CD14-positive monocyte (primary cell): Measurements from ENCODE around the gene TTC39A. TPM values are rescaled to one million over a fixed set of nuclear protein-coding genes. Genes with fewer than 3 reads are reported as not detected.

Source experiments
- DNase-seq, 3 donors: peaks; one replicate each; pipeline ENCODE4 v3.0.0-alpha.2; 2011 to 2022
- H2AFZ ChIP-seq: 2 replicates; pipeline ENCODE4 v1.6.0; 2012; ENCODE audit warnings: mild to moderate bottlenecking, low read depth, low read length, inconsistent platforms; ENCODE audit not compliant: insufficient read depth, poor library complexity, severe bottlenecking
- H3K27ac ChIP-seq, 2 donors: 1 replicate in 1 of 2; 2 replicates in 1 of 2; pipeline ENCODE4 v1.5.1; 2012 to 2013; ENCODE audit warnings: low read length in 2 of 2, control low read depth in 1 of 2, inconsistent platforms in 1 of 2, low read depth in 1 of 2, mild to moderate bottlenecking in 1 of 2
- H3K27me3 ChIP-seq, 2 donors: one replicate each; pipeline versions ENCODE4 v1.6.0 to v1.6.1; 2011 to 2013; ENCODE audit warnings: low read length in 2 of 2; ENCODE audit not compliant: control insufficient read depth in 2 of 2, insufficient read depth in 2 of 2
- H3K36me3 ChIP-seq, 2 donors: replicated peaks in 1 of 2; 1 replicate in 1 of 2; 2 replicates in 1 of 2; pipeline versions ENCODE4 v1.5.1 to v1.6.1; 2012 to 2013; ENCODE audit warnings: low read length in 2 of 2, control low read depth in 1 of 2, inconsistent platforms in 1 of 2, mild to moderate bottlenecking in 1 of 2; ENCODE audit not compliant: insufficient read depth in 2 of 2, control insufficient read depth in 1 of 2
- H3K4me1 ChIP-seq, 2 donors: 1 replicate in 1 of 2; 2 replicates in 1 of 2; pipeline versions ENCODE4 v1.5.1 to v1.6.1; 2012 to 2013; ENCODE audit warnings: low read length in 2 of 2, control low read depth in 1 of 2, inconsistent platforms in 1 of 2, mild to moderate bottlenecking in 1 of 2, moderate library complexity in 1 of 2; ENCODE audit not compliant: insufficient read depth in 2 of 2, control insufficient read depth in 1 of 2
- H3K4me2 ChIP-seq: replicated peaks from 2 replicates; pipeline ENCODE3; 2012; ENCODE audit warnings: low read length, moderate library complexity, mild to moderate bottlenecking; ENCODE audit not compliant: poor library complexity, severe bottlenecking; ENCODE audit errors: extremely low read depth
- H3K4me3 ChIP-seq, 3 experiments: fragments of 200-600 bp in 1 of 3; sonication (generic) in 1 of 3; replicated peaks in 1 of 3; 1 replicate in 2 of 3; 2 replicates in 1 of 3; pipeline ENCODE4 v1.5.1; 2011 to 2013; ENCODE audit warnings: low read length in 3 of 3, mild to moderate bottlenecking in 3 of 3, control low read depth in 2 of 3, low read depth in 2 of 3, inconsistent platforms in 1 of 3, moderate library complexity in 1 of 3
- H3K79me2 ChIP-seq: 2 replicates; pipeline ENCODE4 v1.6.0; 2012; ENCODE audit warnings: mild to moderate bottlenecking, control low read depth, inconsistent platforms, low read length, moderate library complexity; ENCODE audit not compliant: insufficient read depth
- H3K9ac ChIP-seq: 2 replicates; pipeline ENCODE4 v1.6.0; 2017; ENCODE audit warnings: low read length, mild to moderate bottlenecking; ENCODE audit not compliant: insufficient read depth, poor library complexity, severe bottlenecking
- H3K9me3 ChIP-seq, 2 donors: replicated peaks in 1 of 2; 1 replicate in 1 of 2; 2 replicates in 1 of 2; pipeline versions ENCODE4 v1.5.1 to v1.6.1; 2012 to 2013; ENCODE audit warnings: low read length in 2 of 2, control low read depth in 1 of 2; ENCODE audit not compliant: control insufficient read depth in 1 of 2, insufficient read depth in 1 of 2
- H4K20me1 ChIP-seq: 2 replicates; pipeline ENCODE4 v1.6.0; 2012; ENCODE audit warnings: mild to moderate bottlenecking, low read length, control low read depth, moderate library complexity; ENCODE audit not compliant: insufficient read depth
- H3K27ac Mint-ChIP-seq, 7 donors: one replicate each; pipeline ENCODE4 v1.8.0; 2020; ENCODE audit warnings: mild to moderate bottlenecking in 7 of 7, mixed read lengths in 7 of 7, moderate library complexity in 6 of 7, inconsistent platforms in 2 of 7
- H3K27me3 Mint-ChIP-seq, 3 donors: one replicate each; pipeline ENCODE4 v1.8.0; 2021 to 2022; ENCODE audit warnings: low read depth in 3 of 3, mild to moderate bottlenecking in 3 of 3, mixed read lengths in 3 of 3, moderate library complexity in 3 of 3, inconsistent platforms in 1 of 3
- H3K36me3 Mint-ChIP-seq, 2 donors: one replicate each; pipeline ENCODE4 v1.8.0; 2020; ENCODE audit warnings: mixed read lengths in 2 of 2, inconsistent platforms in 1 of 2, mild to moderate bottlenecking in 1 of 2
- H3K4me1 Mint-ChIP-seq: one replicate; pipeline ENCODE4 v1.8.0; 2020; ENCODE audit warnings: mild to moderate bottlenecking, mixed read lengths
- H3K4me3 Mint-ChIP-seq, 2 donors: one replicate each; pipeline ENCODE4 v1.8.0; 2020; ENCODE audit warnings: mild to moderate bottlenecking in 2 of 2, mixed read lengths in 2 of 2, moderate library complexity in 1 of 2
- H3K9me3 Mint-ChIP-seq, 7 donors: one replicate each; pipeline ENCODE4 v1.8.0; 2020 to 2022; ENCODE audit warnings: mixed read lengths in 7 of 7, mild to moderate bottlenecking in 6 of 7, moderate library complexity in 6 of 7, inconsistent platforms in 2 of 7
- CTCF ChIP-seq: fragments of 200-600 bp; IDR thresholded peaks from one replicate; pipeline ENCODE4 v1.8.0; 2022; ENCODE audit warnings: antibody characterized with exemption, mild to moderate bottlenecking
- WGBS: methylation state at CpG from one replicate; pipeline ENCODE4 v1.1.5; 2013; ENCODE audit warnings: missing lambda C conversion rate; ENCODE audit not compliant: insufficient coverage; 5-methylcytosine and 5-hydroxymethylcytosine counted together
- intact Hi-C, 2 donors: fragments of 100-400 bp; cut with micrococcal nuclease; formaldehyde crosslinking; loops; one replicate each; pipeline versions ENCODE4 v1.15.0 to v1.15.1; 2023
- polyA plus RNA-seq, 3 donors: library from polyadenylated mRNA; depleted of rRNA in 1 of 3; unstranded in 2 of 3; stranded (reverse) in 1 of 3; fragments of 300-500 nt in 2 of 3; fragments of >200 nt in 1 of 3; fragmentation: Illumina TruSeq in 2 of 3; gene quantifications; 1 replicate in 2 of 3; 2 replicates in 1 of 3; pipeline ENCODE4 v1.2.3, GENCODE V29; 2012 to 2021

TTC39A gene
- polyA plus RNA-seq, 3 donors: 0.16 TPM; not detected in 2

- H4K20me1 ChIP-seq: no peaks in the 10 kb centered on the region
- H3K4me1 Mint-ChIP-seq: no peaks in the 10 kb centered on the region
- H3K4me2 ChIP-seq: no peak overlapping the region
- H3K9me3 Mint-ChIP-seq: peaks cover 0 to 4% (median 0%) of the 10 kb centered on the region in 7 donors
- no peak overlapping the region for H3K27ac ChIP-seq
- H3K27me3 ChIP-seq: peaks cover 32 to 42% of the 10 kb centered on the region in 2 donors
- DNase-seq: no peak
- intact Hi-C loops: no loop called here
- peaks cover 37 to 48% (median 38%) of the 10 kb centered on the region in 3 donors for H3K27me3 Mint-ChIP-seq
- peaks cover 0 to 6% of the 10 kb centered on the region in 2 donors for H3K36me3 Mint-ChIP-seq
- no peaks in the 10 kb centered on the region for H3K9me3 ChIP-seq
- no peak overlapping the region for H2AFZ ChIP-seq
- peak overlapping the region in 1 of 2 donors; percentile 15 for H3K4me3 Mint-ChIP-seq
- 100% methylated on average over 2 of the region's 6 CpGs for WGBS
- no peak for TF ChIP-seq CTCF
- no peaks in the 10 kb centered on the region for H3K4me1 ChIP-seq
- H3K27ac Mint-ChIP-seq: peak overlapping the region in 1 of 7 donors; percentile 68
- H3K79me2 ChIP-seq: no peaks in the 10 kb centered on the region
- peaks cover 0 to 9% of the 10 kb centered on the region in 2 donors for H3K36me3 ChIP-seq
- H3K4me3 ChIP-seq: no peak overlapping the region
- no peak overlapping the region for H3K9ac ChIP-seq
These were observed 17.2 kb upstream of the TTC39A start for GRCh38 chr1:51347398-51348146.

GRCh38 chr1:51346086-51346942 lies 16.0 kb upstream of the TTC39A start:
- no peaks in the 10 kb centered on the region for H4K20me1 ChIP-seq
- Mint-ChIP-seq H3K27me3 (peaks cover 38 to 50% (median 39%) of the 10 kb centered on the region in 3 donors), H3K4me3 (no peak overlapping the region), H3K9me3 (peaks cover 0 to 4% (median 0%) of the 10 kb centered on the region in 7 donors), H3K4me1 (no peaks in the 10 kb centered on the region), H3K36me3 (peaks cover 0 to 2% of the 10 kb centered on the region in 2 donors), H3K27ac (peak overlapping the region in 1 of 7 donors; percentile 27)
- H3K9ac ChIP-seq: no peak overlapping the region
- H3K9me3 ChIP-seq: no peaks in the 10 kb centered on the region
- H3K36me3 ChIP-seq: no peaks in the 10 kb centered on the region
- H3K27me3 ChIP-seq: peaks cover 32 to 42% of the 10 kb centered on the region in 2 donors
- intact Hi-C loops: no loop called here
- no peaks in the 10 kb centered on the region for H3K79me2 ChIP-seq
- TF ChIP-seq CTCF: no peak
- H3K4me2 ChIP-seq: no peak overlapping the region
- no peak overlapping the region for H3K4me3 ChIP-seq
- no peak for DNase-seq
- H3K4me1 ChIP-seq: no peaks in the 10 kb centered on the region
- WGBS: 76% methylated on average over 3 of the region's 7 CpGs
- no peak overlapping the region for H3K27ac ChIP-seq
- H2AFZ ChIP-seq: no peak overlapping the region
